ENCODE measurements around the gene BET1.

BET1 gene

DNA sequence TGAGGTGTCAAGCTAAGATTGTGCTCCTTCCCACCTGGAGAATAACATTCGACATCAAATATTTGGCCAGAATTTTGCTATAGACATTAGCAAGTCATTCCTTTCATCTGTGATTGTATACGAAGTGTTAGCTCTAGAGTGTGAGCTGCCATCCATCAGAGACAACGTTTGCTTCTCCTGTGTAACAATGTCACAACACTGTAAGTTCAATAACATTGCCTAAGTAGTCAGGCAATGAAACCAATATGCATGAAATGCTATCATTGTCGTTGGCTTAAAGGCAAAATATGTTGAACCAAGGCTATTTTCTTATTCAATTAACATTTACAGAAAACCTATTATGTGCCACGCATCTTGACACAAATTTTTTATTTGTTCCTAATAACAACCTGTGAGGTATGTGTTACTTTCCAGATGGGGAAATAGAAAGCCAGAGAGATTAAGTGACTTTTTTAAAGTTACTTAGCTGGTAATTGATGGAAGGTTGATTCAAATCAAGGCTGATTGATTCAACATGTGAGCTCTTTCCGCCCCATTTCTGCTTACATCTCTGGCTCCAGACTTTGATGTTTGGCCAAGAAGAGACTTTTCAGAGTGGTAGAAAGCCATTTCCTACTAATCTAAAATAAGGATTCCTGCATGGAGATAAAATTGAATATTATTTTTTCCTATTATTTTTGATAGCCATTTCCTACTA lies 32.0 kb downstream of the BET1 start:
- TF ChIP-seq ARNTL (CRISPR knock-in tag; IDR thresholded peaks at IDR 0.05; ENCODE audit: borderline replicate concordance, low read depth) (no peak), TCF4 (CRISPR knock-in tag; IDR thresholded peaks at IDR 0.05; ENCODE audit: borderline replicate concordance) (peak; percentile 97), SNAI2 (CRISPR knock-in tag; IDR thresholded peaks at IDR 0.05) (0 out of 2 replicates have a peak, but pooled peaks have one; percentile 58), ZC3H10 (CRISPR knock-in tag; IDR thresholded peaks at IDR 0.05) (no peak), ISL1 (CRISPR knock-in tag; IDR thresholded peaks at IDR 0.05) (peak; percentile 73)
- TF ChIP-seq, protein P1, sequence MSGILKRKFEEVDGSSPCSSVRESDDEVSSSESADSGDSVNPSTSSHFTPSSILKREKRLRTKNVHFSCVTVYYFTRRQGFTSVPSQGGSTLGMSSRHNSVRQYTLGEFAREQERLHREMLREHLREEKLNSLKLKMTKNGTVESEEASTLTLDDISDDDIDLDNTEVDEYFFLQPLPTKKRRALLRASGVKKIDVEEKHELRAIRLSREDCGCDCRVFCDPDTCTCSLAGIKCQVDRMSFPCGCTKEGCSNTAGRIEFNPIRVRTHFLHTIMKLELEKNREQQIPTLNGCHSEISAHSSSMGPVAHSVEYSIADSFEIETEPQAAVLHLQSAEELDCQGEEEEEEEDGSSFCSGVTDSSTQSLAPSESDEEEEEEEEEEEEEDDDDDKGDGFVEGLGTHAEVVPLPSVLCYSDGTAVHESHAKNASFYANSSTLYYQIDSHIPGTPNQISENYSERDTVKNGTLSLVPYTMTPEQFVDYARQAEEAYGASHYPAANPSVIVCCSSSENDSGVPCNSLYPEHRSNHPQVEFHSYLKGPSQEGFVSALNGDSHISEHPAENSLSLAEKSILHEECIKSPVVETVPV (CRISPR knock-in tag; IDR thresholded peaks at IDR 0.05), result peak; percentile 82; the same call in 1 of the 2 replicates
- TF ChIP-seq, protein P2, sequence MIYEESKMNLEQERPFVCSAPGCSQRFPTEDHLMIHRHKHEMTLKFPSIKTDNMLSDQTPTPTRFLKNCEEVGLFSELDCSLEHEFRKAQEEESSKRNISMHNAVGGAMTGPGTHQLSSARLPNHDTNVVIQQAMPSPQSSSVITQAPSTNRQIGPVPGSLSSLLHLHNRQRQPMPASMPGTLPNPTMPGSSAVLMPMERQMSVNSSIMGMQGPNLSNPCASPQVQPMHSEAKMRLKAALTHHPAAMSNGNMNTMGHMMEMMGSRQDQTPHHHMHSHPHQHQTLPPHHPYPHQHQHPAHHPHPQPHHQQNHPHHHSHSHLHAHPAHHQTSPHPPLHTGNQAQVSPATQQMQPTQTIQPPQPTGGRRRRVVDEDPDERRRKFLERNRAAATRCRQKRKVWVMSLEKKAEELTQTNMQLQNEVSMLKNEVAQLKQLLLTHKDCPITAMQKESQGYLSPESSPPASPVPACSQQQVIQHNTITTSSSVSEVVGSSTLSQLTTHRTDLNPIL (CRISPR knock-in tag; IDR thresholded peaks at IDR 0.05; ENCODE audit: low read depth), result 0 out of 2 replicates have a peak, but pooled peaks have one; percentile 25
- TF ChIP-seq, protein P3, sequence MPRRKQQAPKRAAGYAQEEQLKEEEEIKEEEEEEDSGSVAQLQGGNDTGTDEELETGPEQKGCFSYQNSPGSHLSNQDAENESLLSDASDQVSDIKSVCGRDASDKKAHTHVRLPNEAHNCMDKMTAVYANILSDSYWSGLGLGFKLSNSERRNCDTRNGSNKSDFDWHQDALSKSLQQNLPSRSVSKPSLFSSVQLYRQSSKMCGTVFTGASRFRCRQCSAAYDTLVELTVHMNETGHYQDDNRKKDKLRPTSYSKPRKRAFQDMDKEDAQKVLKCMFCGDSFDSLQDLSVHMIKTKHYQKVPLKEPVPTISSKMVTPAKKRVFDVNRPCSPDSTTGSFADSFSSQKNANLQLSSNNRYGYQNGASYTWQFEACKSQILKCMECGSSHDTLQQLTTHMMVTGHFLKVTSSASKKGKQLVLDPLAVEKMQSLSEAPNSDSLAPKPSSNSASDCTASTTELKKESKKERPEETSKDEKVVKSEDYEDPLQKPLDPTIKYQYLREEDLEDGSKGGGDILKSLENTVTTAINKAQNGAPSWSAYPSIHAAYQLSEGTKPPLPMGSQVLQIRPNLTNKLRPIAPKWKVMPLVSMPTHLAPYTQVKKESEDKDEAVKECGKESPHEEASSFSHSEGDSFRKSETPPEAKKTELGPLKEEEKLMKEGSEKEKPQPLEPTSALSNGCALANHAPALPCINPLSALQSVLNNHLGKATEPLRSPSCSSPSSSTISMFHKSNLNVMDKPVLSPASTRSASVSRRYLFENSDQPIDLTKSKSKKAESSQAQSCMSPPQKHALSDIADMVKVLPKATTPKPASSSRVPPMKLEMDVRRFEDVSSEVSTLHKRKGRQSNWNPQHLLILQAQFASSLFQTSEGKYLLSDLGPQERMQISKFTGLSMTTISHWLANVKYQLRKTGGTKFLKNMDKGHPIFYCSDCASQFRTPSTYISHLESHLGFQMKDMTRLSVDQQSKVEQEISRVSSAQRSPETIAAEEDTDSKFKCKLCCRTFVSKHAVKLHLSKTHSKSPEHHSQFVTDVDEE (CRISPR knock-in tag; IDR thresholded peaks at IDR 0.05), result peak; percentile 96
- peak; percentile 74 for ATAC-seq

DNA sequence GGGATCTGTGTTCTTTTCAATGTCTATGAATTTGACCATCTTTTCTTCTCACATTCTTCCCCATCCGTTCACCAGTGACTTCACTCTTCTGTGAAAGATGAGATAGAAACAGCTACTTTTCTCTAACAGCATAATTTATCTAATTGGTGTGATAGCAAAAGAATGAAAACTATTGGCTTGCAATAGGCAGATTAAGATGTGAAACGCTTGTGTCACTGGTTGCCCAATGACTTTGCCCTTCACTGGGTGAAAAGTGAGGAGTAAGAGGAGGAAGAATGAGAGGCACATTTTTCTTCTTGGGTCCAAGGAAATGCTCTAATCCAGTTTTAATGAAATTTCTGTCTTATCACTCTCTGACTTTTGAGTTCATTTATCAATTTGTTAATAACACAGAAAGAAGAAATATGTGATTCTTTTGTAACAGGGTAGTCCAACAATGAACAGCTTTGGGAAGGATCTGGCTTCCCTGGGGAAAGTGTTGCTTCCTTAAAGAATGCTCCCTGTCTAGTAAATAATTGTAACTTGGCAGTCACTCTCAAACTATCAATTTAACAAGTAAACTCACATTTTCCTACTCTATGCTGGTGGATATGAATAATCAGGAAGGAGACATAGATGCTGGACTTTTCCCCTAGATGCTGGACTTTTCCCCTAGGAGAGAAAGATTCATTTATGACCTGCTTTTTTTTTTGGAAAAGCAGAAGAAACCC lies 35.1 kb downstream of the BET1 start:
- no peak for ATAC-seq
- TF ChIP-seq BACH2 (CRISPR knock-in tag; IDR thresholded peaks at IDR 0.05; ENCODE audit: borderline replicate concordance) (no peak), ZNF565 (CRISPR knock-in tag; conservative IDR thresholded peaks at IDR 0.05; ENCODE audit: low read depth) (no peak), ZFP3 (CRISPR knock-in tag; IDR thresholded peaks at IDR 0.05) (no peak)
- TF ChIP-seq, protein P3 (CRISPR knock-in tag; IDR thresholded peaks at IDR 0.05), result no peak

DNA sequence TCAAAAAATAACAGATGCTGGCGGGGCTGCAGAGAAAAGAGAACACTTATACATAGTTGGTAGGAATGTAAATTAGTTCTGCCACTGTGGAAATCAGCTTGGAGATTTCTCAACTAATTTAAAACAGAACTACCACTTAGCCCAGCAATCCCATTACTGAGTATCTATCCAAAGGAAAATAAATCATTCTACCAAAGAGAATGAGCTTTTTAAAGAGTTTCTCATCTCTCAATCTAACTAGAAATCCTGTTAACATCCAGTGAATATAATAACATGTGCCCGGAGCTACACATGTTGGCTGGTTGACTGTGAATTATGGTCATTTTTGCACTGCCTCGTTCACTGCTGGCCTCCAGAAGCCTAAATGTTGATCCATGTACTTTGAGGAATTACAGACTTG lies 39.3 kb downstream of the BET1 start:
- peak; percentile 82 for ATAC-seq
- TF ChIP-seq, protein P1 (CRISPR knock-in tag; IDR thresholded peaks at IDR 0.05), result peak; percentile 93
- TF ChIP-seq TCF4 (CRISPR knock-in tag; IDR thresholded peaks at IDR 0.05; ENCODE audit: borderline replicate concordance), result peak; percentile 99
- TF ChIP-seq, protein P4, sequence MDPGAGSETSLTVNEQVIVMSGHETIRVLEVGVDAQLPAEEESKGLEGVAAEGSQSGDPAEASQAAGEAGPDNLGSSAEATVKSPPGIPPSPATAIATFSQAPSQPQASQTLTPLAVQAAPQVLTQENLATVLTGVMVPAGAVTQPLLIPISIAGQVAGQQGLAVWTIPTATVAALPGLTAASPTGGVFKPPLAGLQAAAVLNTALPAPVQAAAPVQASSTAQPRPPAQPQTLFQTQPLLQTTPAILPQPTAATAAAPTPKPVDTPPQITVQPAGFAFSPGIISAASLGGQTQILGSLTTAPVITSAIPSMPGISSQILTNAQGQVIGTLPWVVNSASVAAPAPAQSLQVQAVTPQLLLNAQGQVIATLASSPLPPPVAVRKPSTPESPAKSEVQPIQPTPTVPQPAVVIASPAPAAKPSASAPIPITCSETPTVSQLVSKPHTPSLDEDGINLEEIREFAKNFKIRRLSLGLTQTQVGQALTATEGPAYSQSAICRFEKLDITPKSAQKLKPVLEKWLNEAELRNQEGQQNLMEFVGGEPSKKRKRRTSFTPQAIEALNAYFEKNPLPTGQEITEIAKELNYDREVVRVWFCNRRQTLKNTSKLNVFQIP (CRISPR knock-in tag; IDR thresholded peaks at IDR 0.05; ENCODE audit: borderline replicate concordance, low read depth), result no peak; the same call in 1 of the 2 replicates
- TF ChIP-seq OSR1 (CRISPR knock-in tag; IDR thresholded peaks at IDR 0.05), result no peak
- TF ChIP-seq CSDC2 (CRISPR knock-in tag; IDR thresholded peaks at IDR 0.05), result no peak
- no peak for TF ChIP-seq BACH2 (CRISPR knock-in tag; IDR thresholded peaks at IDR 0.05; ENCODE audit: borderline replicate concordance)
- TF ChIP-seq ESRRG (CRISPR knock-in tag; IDR thresholded peaks at IDR 0.05), result peak; percentile 48; the same call in 1 of the 2 replicates
- TF ChIP-seq, protein P2 (CRISPR knock-in tag; IDR thresholded peaks at IDR 0.05; ENCODE audit: low read depth), result peak; percentile 76
- peak; percentile 40 for TF ChIP-seq ZFP30 (CRISPR knock-in tag; IDR thresholded peaks at IDR 0.05)
- TF ChIP-seq, protein P3 (CRISPR knock-in tag; IDR thresholded peaks at IDR 0.05), result peak; percentile 99
- no peak for TF ChIP-seq ZNF8 (CRISPR knock-in tag; IDR thresholded peaks at IDR 0.05)
- TF ChIP-seq ISL1 (CRISPR knock-in tag; IDR thresholded peaks at IDR 0.05), result peak; percentile 97
- 0 out of 2 replicates have a peak, but pooled peaks have one; percentile 48 for TF ChIP-seq ARNTL (CRISPR knock-in tag; IDR thresholded peaks at IDR 0.05; ENCODE audit: borderline replicate concordance, low read depth)
